Measurements from ENCODE around the gene ZNF773.
"Not testable (repeated sequence)": the region's sequence is repeated elsewhere in the genome, so short reads cannot be mapped to it uniquely, and the experiment has no call there.

The ZNF773 gene

DNA sequence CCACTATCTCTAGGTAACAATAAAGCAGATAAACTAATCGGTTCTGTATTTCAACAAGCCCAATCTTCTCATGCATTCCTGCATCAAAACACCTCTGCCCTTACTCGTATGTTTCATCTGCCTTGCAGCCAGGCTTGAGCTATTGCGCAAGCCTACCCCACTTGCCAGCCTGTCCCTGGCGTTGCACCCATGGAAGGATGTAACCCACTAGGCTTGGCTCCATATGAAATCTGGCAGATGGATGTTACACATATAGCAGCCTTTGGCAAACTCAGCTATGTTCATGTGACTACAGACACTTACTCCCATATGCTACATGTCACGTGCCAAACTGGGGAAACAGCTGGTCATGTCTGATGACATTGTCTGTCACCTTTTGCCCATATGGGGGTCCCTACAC lies 15.5 kb downstream of the ZNF773 start:
- TF ChIP-seq POLR2A (IDR thresholded peaks at IDR 0.05; ENCODE audit: low read depth, low read length), result no peak
- DNase-seq (ENCODE audit: insufficient read length, low spot score), result no peak
- FAIRE-seq, result no peak

DNA sequence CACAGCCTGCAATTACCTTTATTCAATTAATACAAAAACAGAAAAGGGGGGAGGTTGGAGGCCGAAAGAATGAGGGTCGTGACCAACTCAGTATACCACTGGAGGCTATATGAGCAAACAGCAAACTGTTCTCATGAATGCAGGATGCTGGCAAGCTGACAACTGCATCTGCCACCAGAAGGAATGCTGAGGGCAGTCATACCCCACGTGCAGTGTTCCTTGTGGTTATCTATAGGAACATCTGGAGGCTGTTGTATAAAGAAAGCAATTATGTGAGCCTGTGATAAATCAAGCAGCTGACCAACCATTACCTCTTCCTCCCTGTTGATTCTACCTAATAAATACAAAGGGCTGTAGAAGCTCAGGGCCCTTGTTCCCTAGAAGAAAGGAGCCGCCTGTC lies 18.3 kb downstream of the ZNF773 start:
- not testable (repeated sequence) for DNase-seq (ENCODE audit: insufficient read length, low spot score); FAIRE-seq

DNA sequence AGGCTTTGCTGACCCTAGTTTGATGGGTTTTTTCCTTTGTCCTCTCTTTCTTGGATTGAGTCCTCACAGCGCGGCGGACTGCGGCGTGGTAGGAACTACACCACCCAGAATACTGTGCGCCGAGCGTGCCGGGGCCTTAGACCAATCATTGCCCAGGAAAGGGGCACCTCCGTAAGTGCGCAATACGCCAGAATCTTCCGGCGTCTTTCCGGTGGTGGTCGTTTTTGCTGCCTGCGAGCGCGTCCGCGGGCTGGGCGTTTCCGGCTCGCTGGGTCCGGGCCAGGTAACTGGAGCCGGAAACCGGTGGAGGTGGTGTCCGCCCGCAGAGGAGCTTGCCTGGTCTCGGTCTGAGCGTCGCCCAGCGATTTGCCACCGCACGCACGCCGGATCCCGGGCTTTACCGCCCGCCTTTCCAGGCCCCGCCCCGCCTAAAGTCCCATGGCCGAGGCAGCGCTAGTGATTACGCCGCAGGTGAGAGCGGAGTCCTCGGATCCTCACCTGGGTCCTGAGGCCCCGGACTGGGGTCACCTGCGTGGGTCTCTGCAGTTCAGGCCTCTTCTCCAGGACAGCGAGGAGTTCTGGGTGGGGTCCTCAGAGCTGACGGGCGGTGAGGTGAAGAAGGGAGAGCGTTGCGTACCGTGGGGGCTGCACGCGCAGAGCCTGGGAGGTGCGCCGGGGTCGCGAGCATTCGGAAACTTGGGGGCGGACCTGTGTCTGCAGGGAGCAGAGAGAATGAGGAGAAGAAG lies 27.6 kb downstream of the ZNF773 start, which contains the start of gene ZNF549:
Gene ZNF549, plus strand, starts transcription at position 221 of the 746 bp plus-strand sequence. Its CDS starts 218 bp downstream, at position 439.
- DNase-seq (ENCODE audit: insufficient read length, low spot score) (peak; percentile 97), FAIRE-seq (peak; percentile 89)
- peak; percentile 75 for TF ChIP-seq POLR2A (IDR thresholded peaks at IDR 0.05; ENCODE audit: low read depth, low read length)

DNA sequence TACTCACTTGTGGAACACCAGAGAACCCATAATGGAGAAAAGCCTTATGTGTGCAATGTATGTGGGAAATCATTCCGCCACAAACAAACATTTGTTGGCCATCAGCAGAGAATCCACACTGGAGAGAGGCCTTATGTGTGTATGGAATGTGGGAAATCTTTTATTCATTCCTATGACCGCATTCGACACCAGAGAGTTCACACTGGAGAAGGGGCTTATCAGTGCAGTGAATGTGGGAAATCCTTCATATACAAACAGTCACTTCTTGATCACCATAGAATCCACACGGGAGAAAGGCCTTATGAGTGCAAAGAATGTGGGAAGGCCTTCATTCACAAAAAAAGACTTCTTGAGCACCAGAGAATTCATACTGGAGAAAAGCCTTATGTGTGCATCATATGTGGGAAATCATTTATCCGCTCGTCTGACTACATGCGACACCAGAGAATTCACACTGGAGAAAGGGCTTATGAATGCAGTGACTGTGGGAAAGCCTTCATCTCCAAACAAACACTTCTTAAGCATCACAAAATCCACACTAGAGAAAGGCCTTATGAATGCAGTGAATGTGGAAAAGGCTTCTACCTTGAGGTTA lies 38.3 kb downstream of the ZNF773 start:
- FAIRE-seq (no peak), DNase-seq (ENCODE audit: insufficient read length, low spot score) (no peak)
- TF ChIP-seq POLR2A (IDR thresholded peaks at IDR 0.05; ENCODE audit: low read depth, low read length), result no peak

DNA sequence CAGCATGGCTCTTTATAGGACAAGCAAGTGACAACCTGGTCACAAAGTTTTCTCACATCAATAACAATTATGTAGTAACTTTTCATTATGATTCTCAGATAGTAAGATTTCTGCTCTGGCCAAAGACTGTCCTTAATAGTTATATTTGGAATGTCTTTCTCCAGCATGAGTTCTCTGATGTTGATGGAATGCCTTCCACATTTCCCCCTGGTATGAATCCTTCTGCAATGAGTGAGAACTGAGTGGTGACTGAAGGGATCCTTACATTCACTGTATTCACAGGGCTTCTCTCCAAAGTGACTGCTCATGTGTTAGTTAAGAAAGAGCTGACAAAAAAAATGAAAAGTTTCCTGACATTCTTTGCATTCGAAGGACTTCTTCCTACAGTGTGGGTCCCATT lies 46.8 kb downstream of the ZNF773 start:
- FAIRE-seq, result no peak
- TF ChIP-seq POLR2A (IDR thresholded peaks at IDR 0.05; ENCODE audit: low read depth, low read length), result no peak
- DNase-seq (ENCODE audit: insufficient read length, low spot score), result no peak

DNA sequence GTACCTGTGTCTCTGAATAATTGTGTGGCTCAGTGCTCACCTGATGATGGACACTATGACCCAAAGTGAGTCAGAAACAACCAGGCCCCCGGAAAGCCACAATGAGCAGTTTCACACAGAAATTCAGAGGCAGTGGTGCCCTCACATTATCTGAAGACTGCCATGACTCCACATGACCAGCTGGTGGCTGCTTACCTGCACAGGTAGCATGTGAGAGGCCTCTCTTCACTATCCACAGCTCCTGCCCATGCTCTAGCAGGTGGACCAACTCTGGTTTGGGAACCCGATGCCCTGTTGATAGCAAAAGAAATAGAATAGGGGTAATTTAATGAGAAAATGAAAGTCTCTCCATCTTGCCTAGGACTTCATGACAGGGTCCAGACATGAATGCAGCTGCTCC lies 52.7 kb downstream of the ZNF773 start:
- no peak for TF ChIP-seq POLR2A (IDR thresholded peaks at IDR 0.05; ENCODE audit: low read depth, low read length)
- no peak for FAIRE-seq
- no peak for DNase-seq (ENCODE audit: insufficient read length, low spot score)

DNA sequence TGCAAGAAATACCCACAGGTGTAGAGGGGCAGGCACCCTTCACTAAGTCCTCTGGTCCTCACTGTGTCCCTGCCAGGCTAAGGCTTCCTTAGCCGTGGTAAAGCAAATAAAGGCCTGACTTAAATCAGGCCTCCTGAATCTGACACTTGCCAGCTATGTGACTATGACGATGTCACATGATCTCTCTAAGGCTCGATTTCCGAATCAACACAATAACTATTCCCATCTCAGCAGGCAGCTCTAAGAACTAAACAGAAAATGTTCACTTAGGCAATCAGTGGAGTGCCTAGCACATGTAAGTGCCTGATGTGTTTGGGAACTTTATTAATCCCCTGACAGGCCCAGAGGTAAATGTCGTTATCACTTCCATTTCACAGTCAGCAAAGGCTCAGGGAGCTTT lies 57.9 kb downstream of the ZNF773 start:
- TF ChIP-seq POLR2A (IDR thresholded peaks at IDR 0.05; ENCODE audit: low read depth, low read length), result no peak
- no peak for DNase-seq (ENCODE audit: insufficient read length, low spot score)
- FAIRE-seq, result no peak
